Activated T-cell treated with anti-CD3 and anti-CD28 coated beads for 1 hour (primary cell): ENCODE results near the gene GNE.

Source experiments
- DNase-seq: peaks from one replicate; pipeline ENCODE4 v3.0.0-alpha.2; 2020; ENCODE audit warnings: low read depth

The GNE gene

GRCh38 chr9:36165826-36166167, 92.5 kb downstream of the GNE start:
- no peak for DNase-seq

- DNase-seq: no peak
Observed at GRCh38 chr9:36164989-36165388, 93.3 kb downstream of the GNE start.
